HG03442 (cell line): ENCODE results near the gene CMKLR1.

ENCODE experiments used
- ATAC-seq: cut with Tn5 transposase; IDR thresholded peaks from one replicate; pipeline ENCODE4 v1.9.1; 2021; ENCODE audit warnings: mild to moderate bottlenecking, moderate library complexity; ENCODE audit not compliant: unreplicated experiment

Gene CMKLR1

GRCh38 chr12:108337235-108338223 is 1.6 kb downstream of the CMKLR1 start:
- ATAC-seq = peak; percentile 34

DNA sequence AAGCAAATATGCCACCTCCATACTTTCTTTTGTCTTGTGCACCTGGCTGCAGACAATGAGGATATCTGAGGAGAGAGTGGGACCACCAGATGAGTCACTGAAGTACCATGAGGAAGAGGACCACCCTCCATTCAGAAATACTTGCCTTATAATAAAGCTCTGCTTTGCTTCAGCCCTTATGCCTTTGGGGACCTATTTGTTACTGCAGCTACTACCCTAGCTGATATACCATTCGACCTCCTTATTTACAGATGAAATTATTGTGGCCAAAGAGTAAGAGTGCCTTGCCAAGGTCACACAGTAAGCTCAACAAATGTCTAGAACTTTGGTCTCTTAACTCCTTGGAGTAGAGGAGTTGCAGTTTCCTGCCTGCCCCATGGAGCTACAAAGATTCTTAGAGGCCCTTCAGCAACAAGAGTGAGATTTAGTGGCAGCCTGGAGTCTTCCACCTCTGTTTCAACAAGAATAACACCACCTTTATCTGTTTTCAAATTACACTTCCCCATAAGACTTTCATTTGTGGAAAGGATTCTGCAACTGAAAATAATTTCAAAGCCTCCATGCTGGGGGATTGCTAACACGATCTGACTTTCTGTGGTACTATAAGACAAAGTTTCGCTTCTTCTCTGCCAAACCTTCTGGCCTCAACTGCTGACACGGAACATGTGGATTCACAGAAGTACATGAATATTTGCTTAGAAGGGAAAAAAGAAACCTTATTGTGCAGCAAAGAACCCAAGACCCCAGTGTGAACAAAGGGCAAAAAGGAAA is 3.6 kb downstream of the CMKLR1 start:
- peak; percentile 47 for ATAC-seq

DNA sequence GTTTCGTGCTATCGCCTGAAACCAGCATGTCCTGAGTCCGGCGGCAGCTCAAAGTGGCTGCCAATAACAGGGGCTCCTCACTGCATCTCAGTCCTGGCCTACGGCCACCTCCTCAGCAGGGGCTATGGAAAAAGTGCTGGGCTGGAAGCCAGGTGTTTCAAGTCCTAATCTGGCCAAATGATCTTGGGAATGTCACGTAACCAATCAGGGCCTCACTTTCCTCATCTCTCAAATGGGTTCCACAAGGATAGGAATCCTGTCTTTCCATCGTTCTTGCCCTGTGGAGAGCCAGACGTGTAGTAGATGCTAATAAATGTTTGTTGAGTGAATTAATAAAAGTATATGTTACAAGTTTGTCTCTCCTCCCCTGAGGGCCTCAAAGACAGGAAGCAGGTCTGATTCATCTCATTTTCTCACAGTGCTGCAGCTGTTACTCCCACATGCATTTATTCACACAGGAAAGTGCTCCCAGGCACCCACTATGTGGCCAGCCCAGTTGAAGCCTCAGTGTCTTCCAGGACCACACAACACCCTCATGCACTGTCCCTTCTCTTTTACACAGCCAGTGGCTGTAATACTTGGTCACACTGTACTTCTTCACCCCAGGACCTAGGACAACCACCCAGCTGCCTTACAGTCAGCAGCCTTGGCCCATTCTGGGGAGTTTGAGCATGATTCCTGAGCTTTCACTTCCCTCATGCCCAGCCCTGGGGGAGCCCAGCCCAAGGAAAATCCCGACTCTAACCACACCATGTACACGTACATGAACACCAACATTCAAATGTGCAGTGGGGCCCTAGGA is 5.0 kb downstream of the CMKLR1 start:
- ATAC-seq = peak; percentile 42

- ATAC-seq = no peak
These were observed 6.2 kb downstream of the CMKLR1 start for GRCh38 chr12:108332791-108333382.

DNA sequence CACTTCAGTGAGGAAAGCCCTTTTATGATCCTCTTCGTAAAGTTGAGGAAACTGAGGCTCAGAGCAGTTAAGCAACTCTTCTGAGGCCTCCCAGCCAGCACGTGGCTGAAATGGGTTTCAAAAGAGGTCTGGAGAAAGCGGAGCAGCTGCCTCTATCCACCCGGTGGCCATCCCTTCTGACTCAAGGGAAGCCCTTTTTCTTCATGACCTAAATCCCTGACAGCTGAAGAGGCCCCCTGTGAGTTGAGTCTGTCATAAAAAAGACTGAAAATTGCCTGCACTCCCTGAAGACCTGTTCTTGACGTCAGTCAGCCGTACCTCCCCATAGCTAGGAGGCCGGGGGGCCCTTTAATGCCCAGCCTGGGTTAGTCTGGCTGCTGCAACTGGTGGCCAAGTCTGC is 10.7 kb downstream of the CMKLR1 start:
- no peak for ATAC-seq

DNA sequence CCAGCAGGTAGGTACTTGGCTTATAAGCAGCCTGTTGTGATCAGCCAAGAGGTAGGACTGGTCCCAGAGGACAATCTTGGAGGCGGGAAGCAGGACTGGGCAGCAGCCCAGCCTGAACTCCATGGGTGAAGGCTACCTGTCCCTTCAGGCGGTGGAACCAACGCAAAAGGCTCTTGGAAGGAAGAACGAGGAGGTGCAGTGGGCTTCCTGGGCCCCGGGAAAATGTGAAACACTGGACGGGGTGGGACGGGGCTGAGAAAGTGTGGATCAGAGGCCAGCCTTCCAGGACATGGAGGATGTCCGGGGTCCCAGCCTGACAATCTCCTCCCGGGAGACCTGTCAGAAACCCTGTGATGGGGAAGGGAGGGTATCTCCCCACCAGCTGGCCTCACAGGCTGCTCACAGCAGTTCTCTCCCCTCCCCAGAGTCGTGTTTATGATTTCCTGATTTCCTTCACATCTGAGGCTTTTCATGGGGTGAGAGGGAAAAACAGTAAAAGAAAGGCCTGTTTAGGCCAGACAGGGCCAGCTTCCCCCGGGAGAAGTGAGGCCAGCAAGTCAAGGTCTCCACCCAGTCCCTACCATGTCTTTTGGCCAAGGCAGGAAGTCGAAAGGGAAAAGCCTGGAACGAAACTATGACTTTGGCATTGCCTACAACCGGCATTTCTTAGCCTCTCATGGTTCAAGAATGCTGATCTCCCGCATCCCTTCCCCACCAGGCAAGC is 11.3 kb downstream of the CMKLR1 start:
- ATAC-seq = no peak

GRCh38 chr12:108326254-108326750 is 12.8 kb downstream of the CMKLR1 start:
- no peak for ATAC-seq

DNA sequence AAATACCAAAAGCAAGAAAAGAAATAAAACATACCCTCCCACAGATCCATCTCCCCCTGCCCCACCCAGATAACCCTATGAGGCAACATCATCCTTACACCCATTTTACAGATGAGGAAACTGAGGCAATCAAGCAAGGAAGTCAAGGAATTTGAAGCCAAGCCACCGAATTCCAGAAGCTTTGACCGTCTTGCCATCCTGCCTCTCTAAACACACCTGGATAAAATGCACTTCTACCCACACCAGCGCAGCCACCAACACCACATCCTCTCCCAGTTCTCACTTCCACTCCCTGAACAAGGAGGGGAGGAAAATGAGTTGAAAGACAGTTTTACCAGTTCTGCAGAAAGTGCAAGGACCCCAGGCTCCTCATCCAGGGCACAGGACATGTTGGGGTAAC is 13.6 kb downstream of the CMKLR1 start:
- ATAC-seq = no peak

- no peak for ATAC-seq
These were observed 14.1 kb downstream of the CMKLR1 start for GRCh38 chr12:108325018-108325358.

- no peak for ATAC-seq
These were observed 14.6 kb downstream of the CMKLR1 start for GRCh38 chr12:108324351-108325017.

- ATAC-seq = no peak
These were observed 15.5 kb downstream of the CMKLR1 start for GRCh38 chr12:108323581-108323980.

DNA sequence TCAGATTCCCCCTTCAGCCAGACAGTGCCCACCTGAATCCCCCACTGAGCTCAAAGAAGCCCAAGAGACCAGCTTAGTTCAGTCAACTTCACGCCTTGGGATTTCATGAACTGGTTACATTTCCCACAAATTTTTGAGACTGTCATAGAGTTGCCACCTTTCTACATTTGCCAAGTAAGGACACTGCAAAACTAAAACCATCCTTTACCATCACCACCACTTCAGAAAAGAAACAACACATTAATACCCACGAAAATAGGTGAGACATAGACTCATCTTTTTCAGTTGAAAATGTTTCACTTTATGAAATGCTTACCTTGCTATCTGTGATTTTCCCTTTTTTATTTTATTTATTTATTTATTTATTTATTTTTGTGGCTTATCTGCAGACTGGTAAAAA is 16.1 kb downstream of the CMKLR1 start:
- ATAC-seq = no peak

- no peak for ATAC-seq
These were observed 17.4 kb downstream of the CMKLR1 start for GRCh38 chr12:108321688-108322087.

GRCh38 chr12:108320507-108321293 is 18.4 kb downstream of the CMKLR1 start:
- ATAC-seq = peak; percentile 61

GRCh38 chr12:108319277-108320234 is 19.6 kb downstream of the CMKLR1 start:
- no peak for ATAC-seq

DNA sequence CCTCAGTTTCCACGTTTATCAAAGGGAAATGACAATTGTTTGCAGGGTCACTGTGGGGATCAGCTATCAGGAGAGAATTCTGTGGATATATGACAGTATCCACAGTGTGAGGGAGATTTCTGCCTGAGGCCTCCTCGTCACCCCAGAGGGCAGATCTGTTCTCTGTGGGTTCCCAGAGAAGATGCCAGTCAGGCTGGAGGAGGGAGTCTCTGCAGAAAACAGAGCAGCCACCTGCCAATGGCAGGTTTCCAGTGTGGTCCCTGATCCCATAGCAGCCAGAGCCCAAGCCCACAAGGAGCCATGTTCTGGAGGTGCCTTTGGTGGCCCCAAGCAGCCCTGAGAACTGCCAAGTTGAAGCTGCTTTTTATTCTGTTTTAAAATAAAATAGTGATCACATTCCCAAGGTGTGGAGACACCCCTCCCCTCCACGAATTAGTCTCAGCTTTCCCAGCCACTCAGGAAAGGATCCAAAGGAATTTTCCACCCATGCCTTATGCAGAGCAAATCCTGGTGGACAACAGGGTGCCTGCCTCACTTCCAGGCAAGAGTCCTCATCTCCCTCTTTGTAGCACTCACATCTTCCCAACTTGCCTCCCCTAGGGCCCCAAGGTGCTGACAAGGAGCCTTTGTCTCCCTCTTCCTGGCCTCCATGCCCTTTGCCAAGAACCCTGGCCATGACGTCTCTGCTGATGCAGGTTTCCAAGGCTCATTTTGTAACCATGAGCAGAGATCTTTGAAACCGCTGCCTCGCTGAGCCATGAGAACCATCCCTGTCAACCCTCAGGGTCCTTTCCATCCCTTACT is 20.4 kb downstream of the CMKLR1 start:
- no peak for ATAC-seq
